ENCODE data around the gene STPG1.
"Not testable (repeated sequence)": the region's sequence is repeated elsewhere in the genome, so short reads cannot be mapped to it uniquely, and the experiment has no call there.

The STPG1 gene

GRCh38 chr1:24413350-24414163 is at the start of gene STPG1:
Gene STPG1, minus strand, starts transcription at chr1:24413782. Its CDS starts 12,394 bp downstream, at chr1:24401388.
- no peak for DNase-seq (ENCODE audit: low read depth, low spot score)

- DNase-seq (ENCODE audit: low read depth, low spot score): not testable (repeated sequence)
Measured at GRCh38 chr1:24462128-24462527, 48.5 kb upstream of the STPG1 start.

- DNase-seq (ENCODE audit: low read depth, low spot score): no peak
Measured at GRCh38 chr1:24459551-24460266, 46.1 kb upstream of the STPG1 start.

GRCh38 chr1:24457866-24458265 is 44.3 kb upstream of the STPG1 start:
- DNase-seq (ENCODE audit: low read depth, low spot score): no peak

- DNase-seq (ENCODE audit: low read depth, low spot score): no peak
Measured at GRCh38 chr1:24455272-24455671, 41.7 kb upstream of the STPG1 start.

- no peak for DNase-seq (ENCODE audit: low read depth, low spot score)
Measured at GRCh38 chr1:24454673-24455072, 41.1 kb upstream of the STPG1 start.

GRCh38 chr1:24452922-24453485 is 39.4 kb upstream of the STPG1 start:
- no peak for DNase-seq (ENCODE audit: low read depth, low spot score)

- DNase-seq (ENCODE audit: low read depth, low spot score): no peak
Measured at GRCh38 chr1:24451746-24452145, 38.2 kb upstream of the STPG1 start.

- DNase-seq (ENCODE audit: low read depth, low spot score): no peak
Measured at GRCh38 chr1:24450857-24451397, 37.3 kb upstream of the STPG1 start.

GRCh38 chr1:24450316-24450715 is 36.7 kb upstream of the STPG1 start:
- DNase-seq (ENCODE audit: low read depth, low spot score): no peak

GRCh38 chr1:24446446-24446845 is 32.9 kb upstream of the STPG1 start:
- not testable (repeated sequence) for DNase-seq (ENCODE audit: low read depth, low spot score)

- DNase-seq (ENCODE audit: low read depth, low spot score): no peak
Measured at GRCh38 chr1:24443241-24443656, 29.7 kb upstream of the STPG1 start.

GRCh38 chr1:24442764-24443163 is 29.2 kb upstream of the STPG1 start:
- DNase-seq (ENCODE audit: low read depth, low spot score): no peak

- DNase-seq (ENCODE audit: low read depth, low spot score): no peak
Measured at GRCh38 chr1:24441996-24442668, 28.6 kb upstream of the STPG1 start.

GRCh38 chr1:24441480-24441879 is 27.9 kb upstream of the STPG1 start:
- DNase-seq (ENCODE audit: low read depth, low spot score): no peak

GRCh38 chr1:24440436-24440835 is 26.9 kb upstream of the STPG1 start:
- DNase-seq (ENCODE audit: low read depth, low spot score): no peak

- DNase-seq (ENCODE audit: low read depth, low spot score): no peak
Measured at GRCh38 chr1:24438423-24438901, 24.9 kb upstream of the STPG1 start.

- DNase-seq (ENCODE audit: low read depth, low spot score): no peak
Measured at GRCh38 chr1:24437631-24438396, 24.2 kb upstream of the STPG1 start.

- no peak for DNase-seq (ENCODE audit: low read depth, low spot score)
Measured at GRCh38 chr1:24435782-24436365, 22.3 kb upstream of the STPG1 start.

GRCh38 chr1:24427545-24427862 is 13.9 kb upstream of the STPG1 start:
- DNase-seq (ENCODE audit: low read depth, low spot score): no peak
